GM21526 (cell line): ENCODE data around the gene OSBP2.

ENCODE experiments used
- ATAC-seq: cut with Tn5 transposase; IDR thresholded peaks from one replicate; pipeline ENCODE4 v1.9.1; 2021; ENCODE audit warnings: moderate library complexity; ENCODE audit not compliant: unreplicated experiment, low FRiP score

Gene OSBP2

GRCh38 chr22:30830907-30831306, 136.2 kb downstream of the OSBP2 start:
- no peak for ATAC-seq

GRCh38 chr22:30832407-30832987, 137.8 kb downstream of the OSBP2 start:
- ATAC-seq = no peak

GRCh38 chr22:30833322-30833721, 138.6 kb downstream of the OSBP2 start:
- ATAC-seq = no peak

GRCh38 chr22:30837531-30837930, 142.9 kb downstream of the OSBP2 start:
- no peak for ATAC-seq

- ATAC-seq = no peak
Measured at GRCh38 chr22:30838111-30838510, 143.4 kb downstream of the OSBP2 start.

GRCh38 chr22:30841273-30841672, 146.6 kb downstream of the OSBP2 start:
- no peak for ATAC-seq

- no peak for ATAC-seq
Measured at GRCh38 chr22:30843245-30843644, 148.6 kb downstream of the OSBP2 start.

- ATAC-seq = no peak
Measured at GRCh38 chr22:30847583-30847982, 152.9 kb downstream of the OSBP2 start.

GRCh38 chr22:30855266-30855665, 160.6 kb downstream of the OSBP2 start:
- no peak for ATAC-seq

- no peak for ATAC-seq
Measured at GRCh38 chr22:30855677-30856518, 161.2 kb downstream of the OSBP2 start.

- ATAC-seq = no peak
Measured at GRCh38 chr22:30856741-30857502, 162.2 kb downstream of the OSBP2 start.

GRCh38 chr22:30857791-30858190, 163.1 kb downstream of the OSBP2 start:
- ATAC-seq = no peak

- no peak for ATAC-seq
Measured at GRCh38 chr22:30858976-30859713, 164.5 kb downstream of the OSBP2 start.

GRCh38 chr22:30859714-30860095, 165.0 kb downstream of the OSBP2 start:
- ATAC-seq = no peak

- no peak for ATAC-seq
Measured at GRCh38 chr22:30860176-30861105, 165.8 kb downstream of the OSBP2 start.

GRCh38 chr22:30861131-30861530, 166.5 kb downstream of the OSBP2 start:
- ATAC-seq = no peak

- ATAC-seq = no peak
Measured at GRCh38 chr22:30861688-30862552, 167.2 kb downstream of the OSBP2 start.

- ATAC-seq = no peak
Measured at GRCh38 chr22:30863081-30863833, 168.6 kb downstream of the OSBP2 start.
